Endothelial cell of umbilical vein (primary cell): Measurements from ENCODE around the gene ACAP2. TPM values are rescaled to one million over a fixed set of nuclear protein-coding genes. Genes with fewer than 3 reads are reported as not detected.

ENCODE experiments used
- BruUV-seq: library from RNA; stranded (reverse); fragments of 400-500 nt; replicated peaks from 2 replicates; lab custom pipeline; 2021; lab: Mats Ljungman, UMichigan
- CTCF ChIA-PET: fragments of 300-600, 350-600 bp; sonication (Branson Sonifier 250); formaldehyde crosslinking; loops from one replicate; lab custom pipeline; 2021; ENCODE audit warnings: antibody characterized with exemption, inconsistent platforms; lab: Charles Lee
- POLR2A ChIA-PET: fragments of 300-600, 350-600 bp; sonication (Branson Sonifier 250); formaldehyde crosslinking; loops from one replicate; lab custom pipeline; 2021; ENCODE audit warnings: antibody characterized with exemption, inconsistent platforms; lab: Charles Lee
- DNase-seq: peaks from one replicate; pipeline ENCODE4 v3.0.0-alpha.2; 2011; ENCODE audit warnings: low read depth, low spot score
- FAIRE-seq: peaks from 2 replicates; lab custom pipeline; 2011; peaks lifted over from hg19 to GRCh38; lab: Jason Lieb, UNC
- H2AFZ ChIP-seq: 2 replicates; pipeline ENCODE4 v1.6.0; 2012; ENCODE audit warnings: low read depth, low read length, control low read depth, inconsistent platforms
- H3K27ac ChIP-seq: 2 replicates; pipeline ENCODE4 v1.5.1; 2011; ENCODE audit warnings: low read depth, mild to moderate bottlenecking, control low read depth, low read length, moderate library complexity; ENCODE audit not compliant: insufficient read depth
- H3K27me3 ChIP-seq, 2 experiments: 2 replicates each; pipeline versions ENCODE4 v1.6.0 to v1.6.1; 2011; ENCODE audit warnings: low read length in 2 of 2, mixed read lengths in 1 of 2; ENCODE audit not compliant: control insufficient read depth in 2 of 2, insufficient read depth in 2 of 2
- H3K36me3 ChIP-seq, 2 experiments: 2 replicates in 1 of 2; 3 replicates in 1 of 2; pipeline ENCODE4 v1.5.1; 2011; ENCODE audit warnings: low read length in 2 of 2, mild to moderate bottlenecking in 1 of 2, moderate library complexity in 1 of 2; ENCODE audit not compliant: control insufficient read depth in 2 of 2, insufficient read depth in 2 of 2; ENCODE audit errors: extremely low read depth in 1 of 2
- H3K4me1 ChIP-seq: 3 replicates; pipeline ENCODE4 v1.5.1; 2011; ENCODE audit warnings: mild to moderate bottlenecking, low read length; ENCODE audit not compliant: control insufficient read depth, insufficient read depth; ENCODE audit errors: extremely low read depth
- H3K4me2 ChIP-seq: 2 replicates; pipeline ENCODE4 v1.6.1; 2011; ENCODE audit warnings: low read length, control low read depth, mixed read lengths; ENCODE audit not compliant: insufficient read depth
- H3K4me3 ChIP-seq, 3 experiments: fragments of 200-600 bp in 1 of 3; sonication (generic), shearing (Covaris generic) in 1 of 3; replicated peaks in 1 of 3; 2 replicates each; pipeline ENCODE4 v1.5.1; 2011 to 2016; ENCODE audit warnings: control low read depth in 3 of 3, low read length in 3 of 3, mild to moderate bottlenecking in 2 of 3, inconsistent platforms in 1 of 3, low read depth in 1 of 3, moderate library complexity in 1 of 3; ENCODE audit not compliant: insufficient read depth in 1 of 3
- H3K79me2 ChIP-seq: 2 replicates; pipeline ENCODE4 v1.6.0; 2012; ENCODE audit warnings: low read length, inconsistent platforms; ENCODE audit not compliant: control insufficient read depth, insufficient read depth
- H3K9ac ChIP-seq: replicated peaks from 2 replicates; pipeline ENCODE3; 2011; ENCODE audit warnings: low read length, control low read depth; ENCODE audit not compliant: insufficient read depth; ENCODE audit errors: extremely low read depth
- H3K9me1 ChIP-seq: replicated peaks from 3 replicates; pipeline ENCODE4 v1.6.0; 2011; ENCODE audit warnings: mild to moderate bottlenecking, low read length; ENCODE audit not compliant: control insufficient read depth, insufficient read depth; ENCODE audit errors: extremely low read depth
- H3K9me3 ChIP-seq: replicated peaks from 2 replicates; pipeline ENCODE4 v1.5.1; 2012; ENCODE audit warnings: low read length, inconsistent platforms; ENCODE audit not compliant: control insufficient read depth, insufficient read depth
- H4K20me1 ChIP-seq: replicated peaks from 2 replicates; pipeline ENCODE3; 2011; ENCODE audit warnings: mild to moderate bottlenecking, low read length; ENCODE audit not compliant: control insufficient read depth, insufficient read depth; ENCODE audit errors: extremely low read depth
- CTCF ChIP-seq, 2 donors: IDR thresholded peaks; 1 replicate in 1 of 2; 2 replicates in 1 of 2; pipeline ENCODE4 v1.5.1; 2011; ENCODE audit warnings: low read length in 2 of 2, mild to moderate bottlenecking in 2 of 2, moderate library complexity in 2 of 2, control low read depth in 1 of 2, inconsistent platforms in 1 of 2, low read depth in 1 of 2; ENCODE audit not compliant: insufficient read depth in 1 of 2; ENCODE audit errors: extremely low read depth in 1 of 2
- EZH2 ChIP-seq: IDR thresholded peaks from 2 replicates; pipeline ENCODE4 v1.6.1; 2012; ENCODE audit warnings: borderline replicate concordance, low read depth, mild to moderate bottlenecking, moderate library complexity, low read length, inconsistent platforms; ENCODE audit not compliant: severe bottlenecking
- FOS ChIP-seq: IDR thresholded peaks from 2 replicates; pipeline ENCODE4 v1.6.1; 2011; ENCODE audit warnings: mild to moderate bottlenecking, low read length, moderate library complexity, borderline replicate concordance; ENCODE audit not compliant: insufficient read depth
- GATA2 ChIP-seq: IDR thresholded peaks from 2 replicates; pipeline ENCODE4 v1.7.0; 2011; ENCODE audit warnings: low read depth, mild to moderate bottlenecking, moderate library complexity, mixed read lengths, low read length; ENCODE audit not compliant: insufficient read length, insufficient read depth
- JUN ChIP-seq: IDR thresholded peaks from 2 replicates; pipeline ENCODE4 v1.6.1; 2011; ENCODE audit warnings: borderline replicate concordance, low read depth; ENCODE audit not compliant: insufficient read length, insufficient read depth
- MYC ChIP-seq: IDR thresholded peaks from one replicate; pipeline ENCODE4 v1.6.1; 2011; ENCODE audit warnings: mild to moderate bottlenecking, low read depth, low read length
- POLR2A ChIP-seq: IDR thresholded peaks from 2 replicates; pipeline ENCODE4 v1.6.1; 2012; ENCODE audit warnings: low read depth, mild to moderate bottlenecking, control low read depth, low read length
- POLR2AphosphoS5 ChIP-seq: IDR thresholded peaks from 2 replicates; pipeline ENCODE4 v1.6.1; 2012; ENCODE audit warnings: low read depth, mild to moderate bottlenecking, control low read depth, low read length, moderate library complexity; ENCODE audit not compliant: insufficient read depth
- dilution Hi-C: fragments of 300-500 bp; cut with MboI; formaldehyde crosslinking; loops from one replicate; pipeline ENCODE4 v1.15.0; 2019; ENCODE audit warnings: low sequenced_read_pairs; ENCODE audit not compliant: extremely low pct_ligation_motif_present
- intact Hi-C: fragments of 100-400 bp; cut with micrococcal nuclease; formaldehyde crosslinking; loops from one replicate; pipeline ENCODE4 v1.10.0; 2022
- polyA plus RNA-seq, 4 experiments: library from polyadenylated mRNA; depleted of rRNA in 3 of 4; stranded (reverse) in 3 of 4; unstranded in 1 of 4; fragments of >200 nt; gene quantifications; 2 replicates each; pipeline versions ENCODE4 v1.2.1 to v1.2.3, GENCODE V29; 2011 to 2012; ENCODE audit warnings: missing spikeins in 1 of 4
- total RNA-seq: library from RNA; stranded (reverse); gene quantifications from 2 replicates; pipeline ENCODE4 v1.2.3, GENCODE V29; 2021
- TF ChIP-seq, protein P1 (sequence below): IDR thresholded peaks from 2 replicates; pipeline ENCODE4 v1.6.1; 2011; ENCODE audit not compliant: insufficient read depth, insufficient read length

Gene ACAP2
- total and polyA plus RNA-seq, 2 donors (not counting 3 experiments of a cell fraction or from before 2014, with no cell fraction given), result 13.6 to 36.9 TPM

- no peak overlapping the region for H3K27ac ChIP-seq
- CTCF ChIA-PET, result interaction anchor here (0.9 to 1.5 kb wide), 4 partner anchors 12 to 14 kb away, joined by 3 to 4 read pairs (median 4); no protein-coding TSS in a partner anchor
- no peak overlapping the region for H3K9ac ChIP-seq
- H3K4me2 ChIP-seq, result no peak overlapping the region
- FAIRE-seq, result peak; percentile 40
- H3K9me1 ChIP-seq, result no peaks in the 10 kb centered on the region
- H3K4me3 ChIP-seq, result no peak overlapping the region
- no peak overlapping the region for H2AFZ ChIP-seq
- no peaks in the 10 kb centered on the region for H3K9me3 ChIP-seq
- DNase-seq, result no peak
- peaks cover 3 to 4% of the 10 kb centered on the region in 2 experiments for H3K36me3 ChIP-seq
- H3K79me2 ChIP-seq, result peaks cover 2% of the 10 kb centered on the region
- dilution Hi-C loops, result no loop called here
- intact Hi-C loops, result no loop called here
- TF ChIP-seq, protein P1, sequence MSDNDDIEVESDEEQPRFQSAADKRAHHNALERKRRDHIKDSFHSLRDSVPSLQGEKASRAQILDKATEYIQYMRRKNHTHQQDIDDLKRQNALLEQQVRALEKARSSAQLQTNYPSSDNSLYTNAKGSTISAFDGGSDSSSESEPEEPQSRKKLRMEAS, result no peak
- no peak for TF ChIP-seq EZH2
- TF ChIP-seq JUN, result no peak
- no peak for TF ChIP-seq CTCF (IDR thresholded peaks at IDR 0.05; ENCODE audit: extremely low read depth in 1 of 2, insufficient read depth in 1 of 2, low read depth in 1 of 2, low read length in 2 of 2)
- TF ChIP-seq POLR2AphosphoS5, result no peak
- TF ChIP-seq FOS, result no peak
- no peak for TF ChIP-seq GATA2
- no peak for TF ChIP-seq MYC
- no peak for TF ChIP-seq POLR2A
- H3K27me3 ChIP-seq, result no peaks in the 10 kb centered on the region
- BruUV-seq, result no TSS peak
- POLR2A ChIA-PET, result no interaction called here
- H4K20me1 ChIP-seq, result no peaks in the 10 kb centered on the region
- peaks cover 8% of the 10 kb centered on the region for H3K4me1 ChIP-seq
These were observed 204.2 kb downstream of the ACAP2 start for GRCh38 chr3:195238586-195239118.
